ELR (cell line): ENCODE results near the gene PCGF5.

ENCODE experiments used
- DNase-seq: peaks from one replicate; pipeline ENCODE4 v3.0.0-alpha.2; 2015; ENCODE audit warnings: low read depth

The PCGF5 gene

GRCh38 chr10:91328320-91328984, 108.0 kb downstream of the PCGF5 start:
- no peak for DNase-seq
